Body of pancreas (tissue), 4 donors: ENCODE data around the gene HAGHL. TPM values are rescaled to one million over a fixed set of nuclear protein-coding genes. Genes with fewer than 3 reads are reported as not detected.

Experiments
- ATAC-seq: fragments of 150-250 bp; one replicate; pipeline ENCODE4 v1.9.1; 2016
- DNase-seq, 4 donors: peaks; one replicate each; pipeline ENCODE4 v3.0.0-alpha.2; 2019
- H3K27ac ChIP-seq, 4 donors: fragments of 200-600 bp; sonication (generic); 1 replicate in 3 of 4; 2 replicates in 1 of 4; pipeline versions ENCODE4 v1.5.1 to v1.6.1; 2016 to 2019; ENCODE audit warnings: mild to moderate bottlenecking in 1 of 4, mixed read lengths in 1 of 4, moderate library complexity in 1 of 4
- H3K27me3 ChIP-seq, 2 donors: fragments of 200-600 bp; sonication (generic); one replicate each; pipeline ENCODE4 v1.6.0; 2016; ENCODE audit warnings: mild to moderate bottlenecking in 1 of 2
- H3K36me3 ChIP-seq, 2 donors: fragments of 200-600 bp; sonication (generic); replicated peaks in 1 of 2; 2 replicates each; pipeline ENCODE4 v1.5.1; 2016; ENCODE audit warnings: low read depth in 2 of 2; ENCODE audit not compliant: insufficient read depth in 1 of 2
- H3K4me1 ChIP-seq: fragments of 200-600 bp; sonication (generic); one replicate; pipeline ENCODE4 v1.6.0; 2016
- H3K4me3 ChIP-seq, 2 donors: fragments of 200-600 bp; sonication (generic); 1 replicate in 1 of 2; 2 replicates in 1 of 2; pipeline ENCODE4 v1.5.1; 2016 to 2019
- H3K9me3 ChIP-seq, 3 donors: fragments of 200-600 bp; sonication (generic); 1 replicate in 2 of 3; 2 replicates in 1 of 3; pipeline ENCODE4 v1.5.1; 2016
- CTCF ChIP-seq, 7 experiments: fragments of 450-650 bp in 4 of 7; fragments of 200-600 bp in 3 of 7; sonication (generic) in 3 of 7; IDR thresholded peaks; one replicate each; pipeline ENCODE4 v1.5.1; 2016 to 2019; ENCODE audit warnings: antibody characterized with exemption in 7 of 7
- POLR2A ChIP-seq, 3 donors: fragments of 450-650 bp; IDR thresholded peaks; one replicate each; pipeline ENCODE4 v1.6.1; 2016; ENCODE audit warnings: antibody characterized with exemption in 3 of 3, mild to moderate bottlenecking in 2 of 3
- WGBS, 2 donors: methylation state at CpG; one replicate each; pipeline ENCODE4 v1.1.5; 2017; 5-methylcytosine and 5-hydroxymethylcytosine counted together
- intact Hi-C: fragments of 100-400 bp; cut with DNase I; formaldehyde crosslinking; loops from one replicate; pipeline ENCODE4 v1.15.1; 2023
- total RNA-seq, 2 donors: library from RNA; depleted of rRNA; stranded (reverse); fragments of >200 nt; gene quantifications; one replicate each; pipeline ENCODE4 v1.1.0, GENCODE V29; 2016

HAGHL gene
- total RNA-seq, 2 donors from 2014 or later: 2.6 TPM; not detected in 1

- no peak for ATAC-seq
- Histone ChIP-seq H3K4me1 (peaks cover 44% of the 10 kb centered on the region), H3K36me3 (no peaks in the 10 kb centered on the region), H3K4me3 (no peak overlapping the region), H3K27ac (no peak overlapping the region), H3K9me3 (no peaks in the 10 kb centered on the region), H3K27me3 (peaks cover 0 to 24% of the 10 kb centered on the region in 2 donors)
- TF ChIP-seq POLR2A (IDR thresholded peaks at IDR 0.05): no peak
- TF ChIP-seq CTCF (IDR thresholded peaks at IDR 0.05): no peak
- 52 to 57% methylated on average over 10 of the region's 10 CpGs for WGBS, 2 donors
- intact Hi-C loops: no loop called here
- DNase-seq: no peak
These were observed 34.4 kb upstream of the HAGHL start for GRCh38 chr16:692356-693108.

DNA sequence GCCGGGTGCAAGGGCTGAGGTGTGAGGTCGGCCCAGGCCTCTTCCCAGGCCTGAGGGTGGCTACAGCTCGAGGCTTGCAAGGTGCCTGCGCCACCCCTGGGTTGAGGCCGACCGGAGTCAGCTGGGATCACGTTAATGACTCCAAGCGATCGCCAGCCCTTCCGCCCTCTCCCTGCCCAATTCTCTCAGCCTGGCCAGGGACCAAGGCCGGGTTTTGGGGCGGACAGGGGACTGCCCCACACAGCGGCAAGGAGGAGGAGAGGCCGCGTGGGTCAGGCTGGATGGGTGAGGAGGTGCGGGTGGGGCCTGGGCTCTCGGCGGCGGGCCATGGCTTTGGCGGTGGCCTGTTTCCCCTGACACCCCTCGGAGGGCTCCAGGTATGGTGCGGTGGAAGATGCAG lies 33.5 kb upstream of the HAGHL start:
- H3K36me3 ChIP-seq: no peaks in the 10 kb centered on the region
- intact Hi-C loops: no loop called here
- H3K4me1 ChIP-seq: peaks cover 44% of the 10 kb centered on the region
- ATAC-seq (no peak), DNase-seq (no peak)
- peaks cover 0 to 24% of the 10 kb centered on the region in 2 donors for H3K27me3 ChIP-seq
- no peak for TF ChIP-seq POLR2A (IDR thresholded peaks at IDR 0.05)
- TF ChIP-seq CTCF (IDR thresholded peaks at IDR 0.05): no peak
- H3K27ac ChIP-seq: no peak overlapping the region
- H3K4me3 ChIP-seq: no peak overlapping the region
- no peaks in the 10 kb centered on the region for H3K9me3 ChIP-seq
- 53% methylated on average over 22 of the region's 22 CpGs; no CpG with 5 or more reads in 1 of the 2 donors for WGBS, 2 donors

- Histone ChIP-seq H3K27me3 (peaks cover 0 to 24% of the 10 kb centered on the region in 2 donors), H3K4me3 (no peak overlapping the region), H3K4me1 (peaks cover 42% of the 10 kb centered on the region), H3K27ac (no peak overlapping the region), H3K36me3 (no peaks in the 10 kb centered on the region), H3K9me3 (no peaks in the 10 kb centered on the region)
- TF ChIP-seq POLR2A (IDR thresholded peaks at IDR 0.05): no peak
- no peak for TF ChIP-seq CTCF (IDR thresholded peaks at IDR 0.05)
- ATAC-seq (no peak), DNase-seq (no peak)
- 12 to 22% methylated on average over 7 to 14 of the region's 37 CpGs for WGBS, 2 donors
- intact Hi-C loops: no loop called here
These were observed 33.1 kb upstream of the HAGHL start for GRCh38 chr16:693766-694165.

DNA sequence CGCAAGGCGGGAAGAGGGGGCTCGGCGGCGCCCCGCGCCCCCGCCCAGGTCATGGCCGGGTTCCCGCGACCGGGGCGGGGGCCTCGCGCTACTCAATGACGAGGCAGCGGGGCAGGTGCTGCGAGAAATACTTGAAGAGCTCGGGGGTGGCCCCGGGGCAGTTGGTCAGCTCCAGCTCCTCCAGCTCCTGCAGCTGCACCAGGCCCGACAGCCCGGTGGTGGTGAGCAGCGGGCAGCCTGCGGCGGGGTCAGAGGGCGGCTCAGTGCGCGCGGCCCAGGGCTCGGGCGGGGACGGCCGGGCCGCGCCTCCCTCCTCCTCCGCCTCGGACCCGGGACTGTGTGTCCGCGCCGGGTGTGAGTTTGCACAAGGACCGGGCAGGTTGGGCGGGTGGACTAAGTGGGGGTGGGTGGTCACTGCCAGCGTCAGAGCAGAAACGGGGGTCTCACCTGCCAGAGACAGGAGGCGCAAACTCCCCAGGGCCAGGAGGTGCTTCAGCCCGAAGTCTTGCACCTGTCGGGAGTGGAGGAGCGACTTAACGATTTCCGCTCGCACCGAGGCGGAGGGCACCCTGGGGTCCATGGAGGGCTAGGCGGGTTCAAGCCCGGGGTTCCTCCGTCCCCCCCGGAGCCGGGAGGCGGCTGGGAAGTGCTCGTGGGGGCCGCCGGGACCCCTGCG lies 32.6 kb upstream of the HAGHL start:
- TF ChIP-seq CTCF (IDR thresholded peaks at IDR 0.05): no peak
- TF ChIP-seq POLR2A (IDR thresholded peaks at IDR 0.05): no peak
- Histone ChIP-seq H3K4me3 (no peak overlapping the region), H3K4me1 (peaks cover 36% of the 10 kb centered on the region), H3K9me3 (no peaks in the 10 kb centered on the region), H3K27ac (no peak overlapping the region), H3K36me3 (no peaks in the 10 kb centered on the region), H3K27me3 (peaks cover 0 to 24% of the 10 kb centered on the region in 2 donors)
- intact Hi-C loops: no loop called here
- ATAC-seq: no peak
- no peak for DNase-seq
- WGBS, 2 donors: 7 to 21% methylated on average over 12 to 57 of the region's 64 CpGs
